Stomach smooth muscle (tissue), 2 donors: ENCODE measurements around the gene IRGC.

Experiments used
- H3K27ac ChIP-seq: one replicate; pipeline ENCODE4 v1.7.0; 2013; ENCODE audit warnings: mild to moderate bottlenecking, low read length, inconsistent platforms
- H3K27me3 ChIP-seq, 2 donors: one replicate each; pipeline ENCODE4 v1.7.0; 2013; ENCODE audit warnings: low read length in 2 of 2; ENCODE audit not compliant: insufficient read depth in 2 of 2, control insufficient read depth in 1 of 2
- H3K36me3 ChIP-seq, 2 donors: one replicate each; pipeline ENCODE4 v1.7.0; 2013; ENCODE audit warnings: low read length in 2 of 2; ENCODE audit not compliant: control insufficient read depth in 2 of 2, insufficient read depth in 2 of 2
- H3K4me1 ChIP-seq: one replicate; pipeline ENCODE4 v1.7.0; 2013; ENCODE audit warnings: low read length; ENCODE audit not compliant: control insufficient read depth, insufficient read depth
- H3K4me3 ChIP-seq, 2 donors: one replicate each; pipeline ENCODE4 v1.7.0; 2013; ENCODE audit warnings: low read length in 2 of 2
- H3K9ac ChIP-seq, 2 donors: one replicate each; pipeline ENCODE4 v1.7.0; 2013; ENCODE audit warnings: low read length in 2 of 2, mild to moderate bottlenecking in 1 of 2
- H3K9me3 ChIP-seq, 2 donors: one replicate each; pipeline ENCODE4 v1.7.0; 2013; ENCODE audit warnings: low read length in 2 of 2; ENCODE audit not compliant: control insufficient read depth in 2 of 2
- donor health status: healthy.
- donor health status: Pancreatic carcinoma.

The IRGC gene

DNA sequence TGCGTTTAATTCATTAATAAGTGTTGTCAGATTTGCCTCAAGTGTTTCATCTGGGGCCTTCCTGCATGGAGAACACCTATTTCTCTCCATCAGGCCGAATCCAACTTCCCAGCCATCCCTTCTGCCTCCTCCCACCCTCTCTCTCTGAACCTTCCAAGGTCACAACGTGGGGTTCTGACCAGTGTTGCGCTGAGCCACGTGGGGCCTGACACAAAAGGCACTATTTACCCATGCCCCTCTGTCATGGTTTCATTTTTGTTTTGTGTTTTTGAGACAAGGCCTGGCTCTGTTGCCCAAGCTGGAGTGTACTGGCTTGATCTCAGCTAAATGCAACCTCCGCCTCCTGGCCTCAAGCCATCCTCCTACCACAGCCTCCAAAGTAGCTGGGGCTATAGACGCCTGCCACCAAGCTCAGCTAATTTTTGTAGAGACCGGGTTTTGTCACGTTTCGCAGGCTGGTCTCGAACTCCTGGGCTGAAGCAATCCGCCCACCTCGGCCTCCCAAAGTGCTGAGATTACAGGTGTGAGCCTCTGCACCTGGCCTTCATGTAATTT lies 8.6 kb upstream of the IRGC start:
- H3K9ac ChIP-seq, result no peak overlapping the region
- peaks cover 0 to 3% of the 10 kb centered on the region in 2 donors for H3K27me3 ChIP-seq
- H3K36me3 ChIP-seq, result no peaks in the 10 kb centered on the region

DNA sequence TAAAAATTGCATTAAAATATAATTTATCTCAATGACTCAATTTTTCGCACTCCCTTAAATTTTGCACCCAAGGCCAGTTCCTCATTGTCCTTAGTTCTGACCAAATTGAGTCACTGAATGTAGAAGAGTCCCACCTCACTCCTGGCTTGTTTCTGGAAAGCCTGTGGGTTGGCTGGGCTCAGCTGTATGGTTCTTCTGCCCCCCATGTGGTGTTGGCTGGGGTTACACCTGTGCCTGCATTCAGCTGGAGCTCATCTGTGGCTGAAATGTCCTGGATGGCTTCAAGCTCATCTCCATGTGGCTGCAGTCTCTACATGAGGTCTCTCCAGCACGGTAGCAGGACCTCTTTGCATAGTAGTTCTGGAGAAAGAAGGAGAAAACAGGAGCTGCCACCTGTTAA lies 7.2 kb upstream of the IRGC start:
- peaks cover 0 to 6% of the 10 kb centered on the region in 2 donors for H3K9me3 ChIP-seq
- no peaks in the 10 kb centered on the region for H3K4me1 ChIP-seq
- H3K4me3 ChIP-seq, result no peak overlapping the region
- H3K27ac ChIP-seq, result no peak overlapping the region
- no peaks in the 10 kb centered on the region for H3K36me3 ChIP-seq
- H3K27me3 ChIP-seq, result peaks cover 0 to 3% of the 10 kb centered on the region in 2 donors
- H3K9ac ChIP-seq, result no peak overlapping the region

More for the DNA sequence above, 8.6 kb upstream of the IRGC start:
- no peaks in the 10 kb centered on the region for H3K4me1 ChIP-seq
- no peak overlapping the region for H3K4me3 ChIP-seq
- peaks cover 0 to 6% of the 10 kb centered on the region in 2 donors for H3K9me3 ChIP-seq
- H3K27ac ChIP-seq, result no peak overlapping the region

GRCh38 chr19:43711751-43712355 lies 4.0 kb upstream of the IRGC start:
- Histone ChIP-seq H3K9ac (no peak overlapping the region), H3K27me3 (peaks cover 0 to 3% of the 10 kb centered on the region in 2 donors), H3K4me1 (no peaks in the 10 kb centered on the region), H3K4me3 (no peak overlapping the region), H3K9me3 (peaks cover 0 to 6% of the 10 kb centered on the region in 2 donors), H3K36me3 (no peaks in the 10 kb centered on the region), H3K27ac (no peak overlapping the region)

DNA sequence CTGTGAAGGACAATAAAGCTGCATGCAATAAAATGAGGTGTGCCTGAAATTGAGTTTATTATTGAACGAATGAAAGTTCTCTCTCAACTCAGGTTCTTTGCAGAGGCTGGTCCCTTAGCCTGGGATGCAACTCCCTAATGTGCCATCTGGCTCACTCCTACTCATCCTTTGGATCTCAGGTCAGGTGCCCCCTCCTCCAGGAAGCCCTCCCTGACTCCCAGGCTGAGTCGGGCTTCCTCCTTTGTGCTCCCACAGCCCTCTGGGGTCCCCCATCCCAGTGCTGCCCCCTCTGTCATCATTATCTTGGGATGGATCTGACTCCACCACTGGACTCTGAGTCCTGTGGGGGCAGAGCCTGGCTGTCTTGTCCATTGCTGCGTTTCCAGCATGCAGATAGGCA lies 2.7 kb upstream of the IRGC start:
- peaks cover 0 to 3% of the 10 kb centered on the region in 2 donors for H3K27me3 ChIP-seq
- no peaks in the 10 kb centered on the region for H3K4me1 ChIP-seq
- no peak overlapping the region for H3K4me3 ChIP-seq
- no peak overlapping the region for H3K9ac ChIP-seq
- no peak overlapping the region for H3K27ac ChIP-seq
- H3K9me3 ChIP-seq, result peaks cover 0 to 6% of the 10 kb centered on the region in 2 donors
- H3K36me3 ChIP-seq, result no peaks in the 10 kb centered on the region

DNA sequence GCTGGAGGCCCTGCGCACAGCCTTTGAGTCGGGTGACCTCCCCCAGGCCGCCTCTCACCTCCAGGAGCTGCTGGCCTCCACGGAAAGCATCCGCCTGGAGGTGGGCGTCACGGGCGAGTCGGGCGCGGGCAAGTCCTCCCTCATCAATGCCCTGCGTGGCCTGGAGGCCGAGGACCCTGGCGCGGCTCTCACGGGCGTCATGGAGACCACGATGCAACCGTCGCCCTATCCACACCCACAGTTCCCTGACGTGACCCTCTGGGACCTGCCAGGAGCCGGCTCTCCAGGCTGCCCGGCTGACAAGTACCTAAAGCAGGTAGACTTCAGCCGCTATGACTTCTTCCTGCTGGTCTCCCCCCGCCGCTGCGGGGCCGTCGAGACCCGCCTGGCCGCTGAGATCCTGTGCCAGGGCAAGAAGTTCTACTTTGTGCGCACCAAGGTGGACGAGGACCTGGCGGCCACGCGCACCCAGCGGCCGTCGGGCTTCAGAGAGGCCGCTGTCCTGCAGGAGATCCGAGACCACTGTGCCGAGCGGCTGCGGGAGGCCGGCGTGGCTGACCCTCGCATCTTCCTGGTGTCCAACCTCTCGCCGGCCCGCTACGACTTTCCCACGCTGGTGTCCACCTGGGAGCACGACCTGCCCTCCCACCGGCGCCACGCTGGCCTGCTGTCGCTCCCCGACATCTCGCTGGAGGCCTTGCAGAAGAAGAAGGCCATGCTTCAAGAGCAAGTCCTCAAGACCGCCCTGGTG lies 2.9 kb downstream of the IRGC start:
- H3K9me3 ChIP-seq, result no peaks in the 10 kb centered on the region
- no peaks in the 10 kb centered on the region for H3K27me3 ChIP-seq
- no peak overlapping the region for H3K9ac ChIP-seq
- no peak overlapping the region for H3K27ac ChIP-seq
- no peak overlapping the region for H3K4me3 ChIP-seq
- no peaks in the 10 kb centered on the region for H3K36me3 ChIP-seq
- H3K4me1 ChIP-seq, result no peaks in the 10 kb centered on the region

DNA sequence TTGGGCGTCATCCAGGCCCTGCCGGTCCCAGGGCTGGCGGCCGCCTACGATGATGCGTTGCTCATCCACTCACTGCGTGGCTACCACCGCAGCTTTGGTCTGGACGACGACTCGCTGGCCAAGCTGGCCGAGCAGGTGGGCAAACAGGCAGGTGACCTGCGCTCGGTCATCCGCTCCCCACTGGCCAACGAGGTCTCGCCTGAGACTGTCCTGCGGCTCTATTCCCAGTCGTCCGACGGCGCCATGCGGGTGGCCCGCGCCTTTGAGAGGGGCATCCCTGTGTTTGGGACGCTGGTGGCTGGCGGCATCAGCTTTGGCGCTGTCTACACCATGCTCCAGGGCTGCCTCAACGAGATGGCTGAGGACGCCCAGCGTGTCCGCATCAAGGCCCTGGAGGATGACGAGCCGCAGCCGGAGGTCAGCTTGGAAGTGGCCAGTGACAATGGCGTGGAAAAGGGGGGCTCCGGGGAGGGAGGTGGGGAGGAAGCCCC lies 3.5 kb downstream of the IRGC start:
- no peaks in the 10 kb centered on the region for H3K27me3 ChIP-seq
- no peaks in the 10 kb centered on the region for H3K4me1 ChIP-seq
- H3K36me3 ChIP-seq, result no peaks in the 10 kb centered on the region
- no peak overlapping the region for H3K27ac ChIP-seq
- H3K9me3 ChIP-seq, result no peaks in the 10 kb centered on the region
- no peak overlapping the region for H3K9ac ChIP-seq
- H3K4me3 ChIP-seq, result no peak overlapping the region

- no peaks in the 10 kb centered on the region for H3K36me3 ChIP-seq
- no peak overlapping the region for H3K27ac ChIP-seq
- no peaks in the 10 kb centered on the region for H3K9me3 ChIP-seq
- H3K4me1 ChIP-seq, result no peaks in the 10 kb centered on the region
- H3K4me3 ChIP-seq, result no peak overlapping the region
- no peaks in the 10 kb centered on the region for H3K27me3 ChIP-seq
- H3K9ac ChIP-seq, result no peak overlapping the region
Observed at GRCh38 chr19:43719918-43720317, 4.0 kb downstream of the IRGC start.

GRCh38 chr19:43720936-43721335 lies 5.1 kb downstream of the IRGC start:
- no peak overlapping the region for H3K4me3 ChIP-seq
- no peaks in the 10 kb centered on the region for H3K27me3 ChIP-seq

DNA sequence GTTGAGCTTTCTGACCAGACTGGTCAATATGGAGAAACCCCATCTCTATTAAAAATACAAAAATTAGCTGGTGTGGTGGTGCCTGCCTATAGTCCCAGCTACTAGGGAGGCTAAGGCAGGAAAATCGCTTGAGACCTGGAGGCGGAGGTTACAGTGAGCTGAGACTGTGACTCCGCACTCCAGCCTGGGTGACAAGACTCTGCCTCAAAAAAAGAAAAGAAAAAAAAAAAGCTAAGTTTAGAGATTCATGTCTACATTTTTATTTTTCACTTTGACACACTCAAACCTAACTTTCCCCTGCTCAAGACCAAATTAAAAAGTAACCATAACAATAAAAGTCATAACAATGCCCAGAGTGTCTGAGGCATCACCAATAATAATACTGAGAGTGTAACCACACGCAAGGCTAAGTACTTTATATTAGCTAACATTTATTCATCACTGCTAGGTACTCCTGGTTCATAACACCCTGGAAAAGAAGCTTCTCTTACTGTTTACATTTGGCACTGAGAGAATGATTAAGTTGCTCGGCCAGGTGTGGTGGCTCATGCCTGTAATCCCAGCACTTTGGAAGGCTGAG lies 5.7 kb downstream of the IRGC start:
- Histone ChIP-seq H3K27me3 (no peaks in the 10 kb centered on the region), H3K9me3 (no peaks in the 10 kb centered on the region), H3K27ac (no peak overlapping the region), H3K9ac (no peak overlapping the region), H3K4me3 (no peak overlapping the region), H3K36me3 (no peaks in the 10 kb centered on the region), H3K4me1 (no peaks in the 10 kb centered on the region)

More at GRCh38 chr19:43720936-43721335, 5.1 kb downstream of the IRGC start:
- no peak overlapping the region for H3K27ac ChIP-seq
- H3K36me3 ChIP-seq, result no peaks in the 10 kb centered on the region
- no peaks in the 10 kb centered on the region for H3K4me1 ChIP-seq
- no peaks in the 10 kb centered on the region for H3K9me3 ChIP-seq
- no peak overlapping the region for H3K9ac ChIP-seq

GRCh38 chr19:43723588-43723987 lies 7.7 kb downstream of the IRGC start:
- H3K9ac ChIP-seq, result no peak overlapping the region
- H3K27me3 ChIP-seq, result no peaks in the 10 kb centered on the region
- H3K9me3 ChIP-seq, result no peaks in the 10 kb centered on the region
- peaks cover 2 to 5% of the 10 kb centered on the region in 2 donors for H3K36me3 ChIP-seq
- H3K27ac ChIP-seq, result no peak overlapping the region
- H3K4me1 ChIP-seq, result no peaks in the 10 kb centered on the region
- no peak overlapping the region for H3K4me3 ChIP-seq
